ENCODE data around the gene SLC26A11. TPM values are rescaled to one million over a fixed set of nuclear protein-coding genes. Genes with fewer than 3 reads are reported as not detected.

SLC26A11 gene
- total RNA-seq = 10 to 100 TPM; 14.1 to 38.9 (median 26.5) TPM

DNA sequence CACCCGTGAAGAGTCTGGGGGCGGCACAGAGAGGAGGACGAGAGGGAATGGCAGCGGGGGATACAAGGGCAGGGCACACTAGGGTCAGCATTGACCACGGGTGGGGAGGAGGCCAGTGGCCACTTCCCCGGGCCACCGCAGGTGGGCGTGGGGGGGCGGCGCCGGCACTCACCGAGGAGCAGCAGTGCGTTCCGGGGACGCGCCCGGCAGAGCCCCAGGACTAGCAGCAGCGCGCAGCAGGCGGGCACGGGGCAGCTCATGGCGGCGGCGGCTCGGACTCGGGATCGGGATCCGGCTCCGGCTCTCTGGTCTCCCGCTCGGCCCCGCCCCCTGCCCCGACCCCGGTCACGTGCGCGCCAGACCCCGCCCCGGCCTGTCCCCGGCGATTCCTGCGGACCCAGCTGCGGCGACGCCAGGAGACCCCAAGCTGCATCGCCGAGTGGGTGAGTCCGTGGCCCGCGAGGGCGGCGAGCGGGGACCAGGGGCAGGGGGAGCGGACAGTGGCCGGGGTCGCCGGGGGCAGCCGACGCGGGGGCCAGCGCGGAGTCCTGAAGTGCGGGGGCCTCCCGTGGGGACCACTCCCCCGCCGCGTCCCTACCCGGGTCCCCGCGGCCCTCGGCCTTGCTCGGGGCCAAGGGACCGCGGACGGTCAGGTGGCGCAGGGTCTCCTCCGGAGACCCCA lies at the start of gene SLC26A11, which contains the start of gene SGSH:
Gene SLC26A11, plus strand, starts transcription at position 374 of the 682 bp plus-strand sequence. CDS start 1,134 bp downstream, outside the sequence.
Gene SGSH, minus strand, starts transcription at position 280 of the 682 bp plus-strand sequence. Its CDS starts 20 bp downstream, at position 260.
- Histone ChIP-seq H3K36me3 (peaks cover 28% of the 10 kb centered on the region), H3K27me3 (no peaks in the 10 kb centered on the region), H3K27ac (peak within 1 kb of the TSS; percentile 87), H3K4me1 (peaks cover 27% of the 10 kb centered on the region), H3K9me3 (no peaks in the 10 kb centered on the region), H3K4me3 (peak within 1 kb of the TSS; percentile 94)
- 0% methylated on average over 4 of the region's 77 CpGs for WGBS
- peak; percentile 86 to 93 for DNase-seq (ENCODE audit: low spot score in 2 of 2)
- peak in 1 of 2 donors; percentile 18 for TF ChIP-seq POLR2A (IDR thresholded peaks at IDR 0.05)
- no peak for TF ChIP-seq POLR2AphosphoS5 (IDR thresholded peaks at IDR 0.05)
- TF ChIP-seq, protein P1, sequence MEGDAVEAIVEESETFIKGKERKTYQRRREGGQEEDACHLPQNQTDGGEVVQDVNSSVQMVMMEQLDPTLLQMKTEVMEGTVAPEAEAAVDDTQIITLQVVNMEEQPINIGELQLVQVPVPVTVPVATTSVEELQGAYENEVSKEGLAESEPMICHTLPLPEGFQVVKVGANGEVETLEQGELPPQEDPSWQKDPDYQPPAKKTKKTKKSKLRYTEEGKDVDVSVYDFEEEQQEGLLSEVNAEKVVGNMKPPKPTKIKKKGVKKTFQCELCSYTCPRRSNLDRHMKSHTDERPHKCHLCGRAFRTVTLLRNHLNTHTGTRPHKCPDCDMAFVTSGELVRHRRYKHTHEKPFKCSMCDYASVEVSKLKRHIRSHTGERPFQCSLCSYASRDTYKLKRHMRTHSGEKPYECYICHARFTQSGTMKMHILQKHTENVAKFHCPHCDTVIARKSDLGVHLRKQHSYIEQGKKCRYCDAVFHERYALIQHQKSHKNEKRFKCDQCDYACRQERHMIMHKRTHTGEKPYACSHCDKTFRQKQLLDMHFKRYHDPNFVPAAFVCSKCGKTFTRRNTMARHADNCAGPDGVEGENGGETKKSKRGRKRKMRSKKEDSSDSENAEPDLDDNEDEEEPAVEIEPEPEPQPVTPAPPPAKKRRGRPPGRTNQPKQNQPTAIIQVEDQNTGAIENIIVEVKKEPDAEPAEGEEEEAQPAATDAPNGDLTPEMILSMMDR (IDR thresholded peaks at IDR 0.05) = no peak
- no peak for TF ChIP-seq EP300 (IDR thresholded peaks at IDR 0.05)

DNA sequence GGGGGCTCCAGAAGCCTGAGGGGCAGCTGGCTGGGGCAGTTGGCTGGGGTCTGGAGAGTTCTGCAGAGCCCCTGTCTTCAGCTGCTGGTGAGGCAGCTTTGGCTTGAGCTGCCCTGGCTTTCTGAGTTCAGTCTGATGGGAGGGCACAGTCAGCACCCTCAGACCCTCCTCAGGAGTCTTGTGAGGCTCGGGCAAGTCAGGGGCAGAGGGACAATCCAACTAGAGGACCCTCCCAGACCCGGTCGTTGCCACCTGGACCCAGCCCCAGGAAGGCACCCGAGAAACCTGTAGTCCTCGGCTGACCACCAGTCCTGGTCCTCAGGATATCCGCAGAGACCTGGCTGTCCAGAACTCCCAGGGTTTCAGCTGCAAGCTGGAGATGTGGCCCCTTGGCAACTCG lies 48.5 kb upstream of the SLC26A11 start:
- Histone ChIP-seq H3K36me3 (no peaks in the 10 kb centered on the region), H3K9me3 (no peaks in the 10 kb centered on the region), H3K4me3 (no peak overlapping the region), H3K27me3 (no peaks in the 10 kb centered on the region), H3K27ac (no peak overlapping the region), H3K4me1 (peaks cover 19% of the 10 kb centered on the region)
- DNase-seq (ENCODE audit: low spot score in 2 of 2) = no peak
- TF ChIP-seq, protein P1 (IDR thresholded peaks at IDR 0.05) = no peak
- no peak for TF ChIP-seq EP300 (IDR thresholded peaks at IDR 0.05)
- TF ChIP-seq POLR2AphosphoS5 (IDR thresholded peaks at IDR 0.05) = no peak
- TF ChIP-seq POLR2A (IDR thresholded peaks at IDR 0.05) = no peak
- WGBS = 91% methylated on average over 7 of the region's 7 CpGs

DNA sequence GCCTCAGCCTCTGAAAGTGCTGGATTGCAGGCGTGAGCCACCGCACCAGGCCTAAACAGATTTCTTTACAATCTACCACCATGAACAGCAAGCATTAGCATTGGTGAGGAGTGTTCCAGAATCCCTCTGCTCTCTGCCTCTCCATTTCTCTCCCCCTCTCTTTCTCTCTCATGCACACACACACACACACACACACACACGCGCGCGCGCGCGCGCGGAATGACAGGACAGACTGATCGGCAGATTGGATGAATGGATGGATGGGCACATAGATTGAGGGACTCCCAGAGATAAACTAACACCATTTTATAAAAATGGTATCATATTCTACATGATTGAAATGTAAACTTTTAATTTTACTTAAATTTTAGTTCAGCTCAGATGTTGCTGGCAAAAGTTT lies 47.1 kb upstream of the SLC26A11 start:
- Histone ChIP-seq H3K9me3 (no peaks in the 10 kb centered on the region), H3K4me3 (no peak overlapping the region), H3K36me3 (no peaks in the 10 kb centered on the region), H3K27me3 (no peaks in the 10 kb centered on the region), H3K27ac (no peak overlapping the region), H3K4me1 (peaks cover 19% of the 10 kb centered on the region)
- WGBS = 99% methylated on average over 12 of the region's 12 CpGs
- TF ChIP-seq POLR2A (IDR thresholded peaks at IDR 0.05) (no peak), EP300 (IDR thresholded peaks at IDR 0.05) (no peak), POLR2AphosphoS5 (IDR thresholded peaks at IDR 0.05) (no peak)
- TF ChIP-seq, protein P1 (IDR thresholded peaks at IDR 0.05) = no peak
- DNase-seq (ENCODE audit: low spot score in 2 of 2) = no peak

DNA sequence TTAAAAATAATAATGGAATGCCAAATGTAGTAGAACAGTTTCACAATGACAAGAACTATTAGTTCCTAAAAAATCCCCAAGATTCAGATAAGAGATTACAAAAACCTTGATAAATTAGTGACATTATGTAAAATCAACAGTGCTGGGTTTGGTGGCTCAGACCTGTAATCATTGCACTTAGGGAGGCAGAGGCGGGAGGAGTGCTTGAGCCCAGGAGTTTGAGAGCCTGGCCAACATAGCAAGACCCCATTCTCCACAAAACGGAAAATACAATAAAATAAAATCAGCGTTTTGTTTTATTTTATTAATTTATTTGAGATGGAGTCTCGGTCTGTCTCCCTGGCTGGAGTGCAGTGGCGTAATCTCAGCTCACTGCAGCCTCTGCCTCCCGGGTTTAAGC lies 46.3 kb upstream of the SLC26A11 start:
- TF ChIP-seq, protein P1 (IDR thresholded peaks at IDR 0.05) = no peak
- no peak for TF ChIP-seq POLR2A (IDR thresholded peaks at IDR 0.05)
- no peak for TF ChIP-seq EP300 (IDR thresholded peaks at IDR 0.05)
- no peak overlapping the region for H3K27ac ChIP-seq
- H3K27me3 ChIP-seq = no peaks in the 10 kb centered on the region
- peaks cover 19% of the 10 kb centered on the region for H3K4me1 ChIP-seq
- no peaks in the 10 kb centered on the region for H3K9me3 ChIP-seq
- WGBS = 95% methylated on average over 6 of the region's 6 CpGs
- H3K36me3 ChIP-seq = no peaks in the 10 kb centered on the region
- H3K4me3 ChIP-seq = no peak overlapping the region
- no peak for DNase-seq (ENCODE audit: low spot score in 2 of 2)

DNA sequence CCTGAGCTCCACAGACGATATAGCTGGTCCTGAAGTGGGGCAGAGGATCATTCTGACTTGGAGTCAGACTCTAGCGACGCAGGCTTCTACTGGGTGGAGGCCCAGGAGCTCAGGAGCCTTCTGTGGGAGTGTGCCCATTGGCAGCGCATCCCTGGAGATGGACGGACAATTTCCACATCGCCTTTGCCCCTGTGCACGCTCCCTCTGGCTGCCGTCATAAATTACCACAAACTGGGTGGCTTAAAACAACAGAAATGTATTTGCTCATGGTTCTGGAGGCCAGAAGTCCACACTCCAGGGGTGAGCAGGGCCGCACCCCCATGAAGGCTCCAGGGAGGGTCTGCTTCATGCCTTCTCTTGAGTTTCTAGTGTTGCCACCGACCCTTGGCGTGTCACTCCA lies 43.5 kb upstream of the SLC26A11 start:
- no peaks in the 10 kb centered on the region for H3K9me3 ChIP-seq
- no peak for DNase-seq (ENCODE audit: low spot score in 2 of 2)
- no peak overlapping the region for H3K27ac ChIP-seq
- H3K27me3 ChIP-seq = no peaks in the 10 kb centered on the region
- no peaks in the 10 kb centered on the region for H3K36me3 ChIP-seq
- peaks cover 7% of the 10 kb centered on the region for H3K4me1 ChIP-seq
- no peak overlapping the region for H3K4me3 ChIP-seq
- 91% methylated on average over 10 of the region's 11 CpGs for WGBS
- TF ChIP-seq POLR2AphosphoS5 (IDR thresholded peaks at IDR 0.05) (no peak), POLR2A (IDR thresholded peaks at IDR 0.05) (no peak), EP300 (IDR thresholded peaks at IDR 0.05) (no peak)
- TF ChIP-seq, protein P1 (IDR thresholded peaks at IDR 0.05) = no peak
